ENCODE measurements around the gene SLC25A47.

DNA sequence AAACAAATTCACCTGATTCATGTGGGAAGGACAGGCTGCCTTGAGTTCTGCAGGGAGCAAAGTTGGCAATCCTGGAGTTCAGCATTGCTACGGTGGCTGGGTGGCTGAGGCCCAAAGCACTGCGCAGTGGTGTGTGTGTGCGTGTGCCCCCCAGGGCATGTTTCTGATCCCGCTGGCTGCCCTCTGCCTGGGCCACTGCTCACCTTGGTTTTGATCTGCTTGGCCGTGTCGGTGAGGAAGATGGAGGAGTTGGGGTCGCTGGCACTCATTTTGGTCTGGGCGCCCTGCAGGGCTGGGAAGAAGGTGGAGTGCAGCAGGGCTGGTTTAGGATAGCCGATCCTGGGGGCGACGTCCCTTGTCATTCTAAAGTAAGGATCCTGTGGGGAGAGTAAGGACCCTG, 19.1 kb downstream of the SLC25A47 start:
- TF ChIP-seq, protein P1, sequence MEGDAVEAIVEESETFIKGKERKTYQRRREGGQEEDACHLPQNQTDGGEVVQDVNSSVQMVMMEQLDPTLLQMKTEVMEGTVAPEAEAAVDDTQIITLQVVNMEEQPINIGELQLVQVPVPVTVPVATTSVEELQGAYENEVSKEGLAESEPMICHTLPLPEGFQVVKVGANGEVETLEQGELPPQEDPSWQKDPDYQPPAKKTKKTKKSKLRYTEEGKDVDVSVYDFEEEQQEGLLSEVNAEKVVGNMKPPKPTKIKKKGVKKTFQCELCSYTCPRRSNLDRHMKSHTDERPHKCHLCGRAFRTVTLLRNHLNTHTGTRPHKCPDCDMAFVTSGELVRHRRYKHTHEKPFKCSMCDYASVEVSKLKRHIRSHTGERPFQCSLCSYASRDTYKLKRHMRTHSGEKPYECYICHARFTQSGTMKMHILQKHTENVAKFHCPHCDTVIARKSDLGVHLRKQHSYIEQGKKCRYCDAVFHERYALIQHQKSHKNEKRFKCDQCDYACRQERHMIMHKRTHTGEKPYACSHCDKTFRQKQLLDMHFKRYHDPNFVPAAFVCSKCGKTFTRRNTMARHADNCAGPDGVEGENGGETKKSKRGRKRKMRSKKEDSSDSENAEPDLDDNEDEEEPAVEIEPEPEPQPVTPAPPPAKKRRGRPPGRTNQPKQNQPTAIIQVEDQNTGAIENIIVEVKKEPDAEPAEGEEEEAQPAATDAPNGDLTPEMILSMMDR (conservative IDR thresholded peaks at IDR 0.05; ENCODE audit: low read length), result no peak
- no peak for TF ChIP-seq EZH2phosphoT487 (IDR thresholded peaks at IDR 0.05; ENCODE audit: borderline replicate concordance)
